ENCODE data around the gene NSG1.

DNA sequence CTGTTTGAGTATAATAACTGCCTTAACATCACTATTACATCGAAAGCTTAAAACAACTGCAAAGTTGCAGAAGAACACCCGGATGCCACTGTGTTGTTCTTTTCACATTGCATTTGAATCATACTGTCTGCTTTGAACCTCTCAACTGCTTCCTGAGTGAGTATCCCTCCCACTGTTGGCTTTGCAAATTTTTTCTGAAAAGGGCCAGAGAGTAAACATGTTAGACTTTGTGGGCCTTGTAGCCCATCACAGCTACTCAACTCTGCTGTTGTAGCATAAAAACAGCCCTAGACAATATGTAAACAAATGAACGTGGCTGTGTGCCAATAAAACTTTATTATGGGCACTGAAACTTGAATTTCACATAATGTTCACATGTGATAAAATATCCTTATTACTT lies 76.1 kb downstream of the NSG1 start:
- TF ChIP-seq EZH2 (optimal IDR thresholded peaks at IDR 0.05; ENCODE audit: low read depth, low read length) (no peak), EZH2phosphoT487 (IDR thresholded peaks at IDR 0.05; ENCODE audit: low read length) (no peak)
- TF ChIP-seq, protein P1, sequence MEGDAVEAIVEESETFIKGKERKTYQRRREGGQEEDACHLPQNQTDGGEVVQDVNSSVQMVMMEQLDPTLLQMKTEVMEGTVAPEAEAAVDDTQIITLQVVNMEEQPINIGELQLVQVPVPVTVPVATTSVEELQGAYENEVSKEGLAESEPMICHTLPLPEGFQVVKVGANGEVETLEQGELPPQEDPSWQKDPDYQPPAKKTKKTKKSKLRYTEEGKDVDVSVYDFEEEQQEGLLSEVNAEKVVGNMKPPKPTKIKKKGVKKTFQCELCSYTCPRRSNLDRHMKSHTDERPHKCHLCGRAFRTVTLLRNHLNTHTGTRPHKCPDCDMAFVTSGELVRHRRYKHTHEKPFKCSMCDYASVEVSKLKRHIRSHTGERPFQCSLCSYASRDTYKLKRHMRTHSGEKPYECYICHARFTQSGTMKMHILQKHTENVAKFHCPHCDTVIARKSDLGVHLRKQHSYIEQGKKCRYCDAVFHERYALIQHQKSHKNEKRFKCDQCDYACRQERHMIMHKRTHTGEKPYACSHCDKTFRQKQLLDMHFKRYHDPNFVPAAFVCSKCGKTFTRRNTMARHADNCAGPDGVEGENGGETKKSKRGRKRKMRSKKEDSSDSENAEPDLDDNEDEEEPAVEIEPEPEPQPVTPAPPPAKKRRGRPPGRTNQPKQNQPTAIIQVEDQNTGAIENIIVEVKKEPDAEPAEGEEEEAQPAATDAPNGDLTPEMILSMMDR (IDR thresholded peaks at IDR 0.05; ENCODE audit: low read length) = no peak

Measured in MM.1S (cell line).